Measurements from ENCODE around the gene PHACTR1.

Gene PHACTR1

DNA sequence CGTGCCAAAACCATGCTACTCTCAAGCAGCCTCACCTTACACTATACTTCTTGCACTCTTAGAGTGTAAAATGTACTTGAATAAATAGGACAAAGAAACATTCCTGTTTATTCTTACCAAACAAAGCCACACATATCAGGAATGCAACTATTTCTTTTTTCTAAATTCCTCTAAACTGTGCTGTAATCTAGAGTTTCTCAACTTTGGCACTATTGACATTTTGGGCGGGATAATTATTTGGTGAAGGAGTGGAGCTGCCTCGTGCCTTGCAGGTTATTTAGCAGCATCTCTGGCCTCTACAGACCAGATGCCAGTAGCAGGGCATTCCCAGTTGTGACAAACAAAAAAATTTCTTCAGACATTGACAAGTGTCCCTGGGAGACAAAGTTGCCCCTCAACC is 86.9 kb downstream of the PHACTR1 start:
- no peak for DNase-seq (ENCODE audit: low spot score)

DNA sequence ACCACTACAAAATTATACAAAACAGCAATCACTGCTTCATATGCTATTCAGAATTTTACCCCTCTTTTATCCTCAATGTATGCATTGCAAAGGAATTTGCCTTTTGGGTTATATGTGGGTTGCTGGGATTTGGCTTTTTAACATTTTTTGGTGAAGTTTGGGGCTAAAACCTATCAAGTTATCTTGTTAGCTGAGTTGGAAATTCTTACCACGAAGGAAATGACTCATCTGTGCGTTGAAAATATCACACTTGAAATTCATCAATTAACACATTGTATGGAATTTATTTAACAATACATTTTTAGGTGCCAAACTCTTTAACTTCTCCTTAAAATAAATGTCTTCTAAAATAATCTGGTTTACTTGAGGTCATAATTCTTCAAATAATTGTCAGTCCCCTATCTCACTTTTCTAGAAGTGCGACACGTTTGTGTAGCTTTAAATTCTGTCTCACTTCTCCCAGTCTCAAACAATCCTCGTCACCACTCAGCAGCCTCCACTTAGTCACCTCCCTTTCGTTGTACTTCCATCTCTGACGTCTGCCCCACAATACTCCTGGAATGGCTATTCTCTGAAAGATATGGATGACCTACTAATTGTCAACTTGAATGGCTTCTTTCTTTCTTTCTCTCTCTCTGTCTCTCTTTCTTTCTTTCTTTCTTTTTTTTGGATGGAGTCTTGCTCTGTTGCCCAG is 88.5 kb downstream of the PHACTR1 start:
- no peak for DNase-seq (ENCODE audit: low spot score)

DNA sequence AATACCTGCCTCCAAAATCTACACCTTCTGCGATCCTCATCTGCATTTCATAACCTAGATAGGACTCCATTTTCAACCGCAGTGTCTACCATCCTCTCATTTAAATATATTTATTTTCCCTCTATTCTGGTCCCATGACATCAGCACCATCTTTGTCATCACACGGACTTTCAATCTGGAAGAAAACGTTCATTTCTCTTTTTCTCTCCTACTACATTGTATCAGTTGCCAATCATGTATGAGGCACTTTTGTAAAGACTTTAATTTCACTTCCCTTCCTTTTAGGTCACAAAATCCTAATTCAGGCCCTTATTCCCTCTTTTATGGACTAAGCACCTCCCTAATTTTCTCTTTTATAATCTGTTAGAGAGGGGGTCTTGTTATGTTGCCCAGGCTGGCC is 89.6 kb downstream of the PHACTR1 start:
- DNase-seq (ENCODE audit: low spot score), result no peak

DNA sequence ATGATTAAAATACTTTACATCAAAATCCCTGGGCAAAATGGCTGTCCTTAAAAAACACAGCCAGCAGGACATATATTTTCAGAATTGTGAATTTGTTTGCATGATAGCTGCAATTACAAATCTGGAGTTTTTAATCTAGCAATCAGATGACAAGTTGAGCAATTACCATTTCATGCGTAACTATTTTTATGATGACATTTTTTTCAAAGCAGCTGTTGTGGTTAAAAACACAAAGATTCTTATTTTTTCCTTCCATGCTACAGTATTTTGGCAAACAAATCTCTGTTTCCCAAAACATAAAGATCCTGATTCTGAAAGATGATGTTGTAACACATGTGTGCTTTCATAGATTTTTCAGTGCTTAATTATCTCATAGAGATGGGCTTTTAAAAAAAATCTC is 90.2 kb downstream of the PHACTR1 start:
- DNase-seq (ENCODE audit: low spot score), result no peak

DNA sequence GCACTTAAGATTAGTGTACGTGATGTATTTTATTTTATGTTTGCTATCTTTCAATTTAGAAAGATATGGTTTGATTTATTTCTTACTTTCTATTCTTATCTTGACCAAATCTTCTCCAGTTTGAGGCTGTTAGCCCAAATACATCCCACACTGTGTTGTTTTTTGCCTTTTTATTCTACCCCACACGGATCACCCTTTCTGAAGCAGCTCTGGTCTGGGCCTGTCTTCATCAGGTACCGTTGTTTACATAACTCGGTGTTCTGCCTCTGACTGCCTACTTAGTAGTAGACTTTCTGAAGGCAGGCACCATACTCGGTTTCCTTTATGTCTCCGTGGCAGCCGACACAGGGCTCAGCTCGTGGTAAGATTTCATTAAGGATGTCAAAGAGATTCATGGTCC is 95.0 kb downstream of the PHACTR1 start:
- DNase-seq (ENCODE audit: low spot score), result no peak

GRCh38 chr6:12813321-12813720 is 96.8 kb downstream of the PHACTR1 start:
- DNase-seq (ENCODE audit: low spot score), result no peak

GRCh38 chr6:12814015-12814414 is 97.4 kb downstream of the PHACTR1 start:
- no peak for DNase-seq (ENCODE audit: low spot score)

DNA sequence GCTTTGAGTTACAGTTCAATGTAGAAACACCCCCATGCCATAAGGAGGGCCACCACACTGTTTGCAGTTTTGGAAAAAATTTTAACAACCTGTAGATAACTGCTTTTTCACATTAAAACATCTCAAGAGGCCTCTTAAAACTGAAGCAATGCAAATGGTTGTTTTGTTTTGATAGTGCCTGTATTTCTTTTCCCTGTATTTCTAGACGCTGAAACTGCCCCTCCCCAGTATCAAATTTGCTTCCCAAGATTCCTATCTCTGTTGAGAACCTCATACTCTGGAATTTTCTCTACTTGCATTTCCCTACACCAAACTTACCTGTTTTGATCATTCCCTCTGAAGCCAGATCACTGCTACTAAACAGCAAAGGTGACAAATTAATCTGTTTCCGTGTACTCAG is 98.5 kb downstream of the PHACTR1 start:
- no peak for DNase-seq (ENCODE audit: low spot score)

DNA sequence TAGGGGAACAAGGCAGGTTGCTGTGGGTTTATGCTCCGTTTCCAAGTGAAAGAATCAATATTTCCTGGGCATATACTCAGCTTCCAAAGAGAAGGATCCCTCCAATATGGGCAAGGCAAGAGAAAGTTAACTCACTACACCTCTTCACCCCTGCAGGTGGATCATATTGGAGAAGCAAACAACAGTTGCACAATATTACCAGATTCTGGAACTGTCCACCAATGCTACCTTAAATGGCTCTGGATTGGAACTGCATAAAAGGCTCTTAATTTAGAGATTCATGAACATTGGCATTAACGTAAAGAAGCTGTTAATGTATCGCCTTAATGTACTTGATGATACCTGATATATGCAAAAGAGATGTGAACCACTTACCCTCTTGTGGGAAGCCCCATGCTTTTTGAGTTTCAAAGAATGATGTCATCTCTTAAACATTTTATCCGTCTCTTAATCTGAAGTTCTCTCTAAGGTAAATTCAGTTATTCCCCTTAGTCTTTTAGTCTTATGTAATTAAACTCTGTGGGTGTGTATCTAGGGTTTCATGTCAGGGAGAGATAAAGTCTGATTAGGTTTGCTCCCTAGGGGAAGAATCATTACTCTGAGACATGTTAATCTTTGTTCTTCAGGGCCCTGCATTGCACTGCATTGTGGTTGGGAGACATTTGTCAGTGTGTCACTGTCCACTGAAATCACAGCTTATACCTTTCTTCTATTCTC is 99.5 kb downstream of the PHACTR1 start:
- no peak for DNase-seq (ENCODE audit: low spot score)

GRCh38 chr6:12818324-12818723 is 101.8 kb downstream of the PHACTR1 start:
- DNase-seq (ENCODE audit: low spot score), result no peak

DNA sequence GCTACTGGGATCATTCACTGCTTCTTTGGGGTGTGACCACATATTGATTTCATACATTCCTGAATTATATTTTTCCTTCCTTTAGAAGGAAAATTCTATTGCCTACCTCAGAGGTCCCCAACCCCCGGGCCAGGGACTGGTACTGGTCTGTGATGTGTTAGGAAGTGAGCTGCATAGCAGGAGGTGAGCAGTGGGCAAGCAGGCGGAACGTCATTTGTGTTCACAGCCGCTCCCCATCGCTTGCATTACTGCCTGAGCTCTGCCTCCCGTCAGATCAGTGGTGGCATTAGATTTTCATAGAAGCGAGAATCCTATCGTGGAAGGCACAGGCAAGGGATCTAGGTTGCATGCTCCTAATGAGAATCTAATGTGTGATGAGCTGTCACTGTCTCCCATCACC is 107.3 kb downstream of the PHACTR1 start:
- no peak for DNase-seq (ENCODE audit: low spot score)

DNA sequence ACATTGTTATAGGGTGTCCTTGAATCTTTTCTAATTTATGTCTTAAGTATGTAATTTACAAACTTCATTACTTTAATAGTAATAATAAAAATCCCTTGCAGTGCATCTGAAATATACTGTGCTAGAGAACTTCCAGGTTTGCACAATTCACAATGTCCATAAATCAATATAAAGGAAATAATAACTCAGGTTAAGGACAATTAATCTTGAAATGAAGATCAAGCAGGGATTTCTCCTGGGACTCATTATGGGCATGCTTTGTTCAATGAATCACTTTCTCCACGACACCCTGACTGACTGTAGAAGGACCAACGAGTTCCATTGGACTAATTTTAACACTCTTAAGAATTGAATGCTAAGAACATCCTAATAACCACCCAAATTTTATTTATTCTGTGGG is 110.0 kb downstream of the PHACTR1 start:
- no peak for DNase-seq (ENCODE audit: low spot score)

DNA sequence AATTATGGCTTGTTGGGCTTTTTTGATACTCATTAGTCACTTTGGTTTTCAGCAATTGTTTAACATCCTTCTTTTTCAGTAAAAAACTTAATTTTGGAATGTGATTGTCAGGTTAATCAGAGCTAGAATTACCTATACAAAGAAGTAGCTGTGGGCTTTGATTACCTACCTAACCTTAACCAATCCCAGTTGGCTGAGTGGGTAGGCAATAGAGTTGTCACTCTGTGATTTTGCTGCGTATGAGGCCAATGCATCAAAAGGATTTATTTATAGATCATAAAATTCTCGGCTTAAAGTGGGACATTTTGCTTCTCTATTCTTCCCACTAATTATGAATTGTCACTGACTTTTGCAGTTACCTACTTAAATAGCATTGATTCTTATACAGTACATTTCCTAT is 111.4 kb downstream of the PHACTR1 start:
- no peak for DNase-seq (ENCODE audit: low spot score)

- no peak for DNase-seq (ENCODE audit: low spot score)
These were observed 115.7 kb downstream of the PHACTR1 start for GRCh38 chr6:12832226-12832735.

- no peak for DNase-seq (ENCODE audit: low spot score)
These were observed 119.4 kb downstream of the PHACTR1 start for GRCh38 chr6:12836009-12836408.

DNA sequence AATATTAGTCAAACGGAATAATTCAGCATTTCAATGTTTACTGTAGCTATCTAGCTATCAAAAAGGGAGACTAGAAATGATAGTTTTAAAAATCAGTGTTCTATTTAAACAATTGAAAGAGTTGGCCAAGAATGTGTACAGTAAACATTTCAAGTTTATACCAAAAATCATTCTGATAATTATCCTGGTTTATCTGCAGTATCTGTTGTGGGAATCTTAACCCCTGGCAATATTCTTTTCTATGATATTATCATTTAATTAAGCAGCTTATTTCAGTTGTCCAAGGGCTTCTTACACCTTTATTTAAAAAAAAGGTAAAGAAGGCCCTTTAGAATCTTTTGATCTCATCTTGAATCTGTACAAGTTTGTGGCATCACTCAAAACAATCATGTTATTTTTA is 125.1 kb downstream of the PHACTR1 start:
- no peak for DNase-seq (ENCODE audit: low spot score)

DNA sequence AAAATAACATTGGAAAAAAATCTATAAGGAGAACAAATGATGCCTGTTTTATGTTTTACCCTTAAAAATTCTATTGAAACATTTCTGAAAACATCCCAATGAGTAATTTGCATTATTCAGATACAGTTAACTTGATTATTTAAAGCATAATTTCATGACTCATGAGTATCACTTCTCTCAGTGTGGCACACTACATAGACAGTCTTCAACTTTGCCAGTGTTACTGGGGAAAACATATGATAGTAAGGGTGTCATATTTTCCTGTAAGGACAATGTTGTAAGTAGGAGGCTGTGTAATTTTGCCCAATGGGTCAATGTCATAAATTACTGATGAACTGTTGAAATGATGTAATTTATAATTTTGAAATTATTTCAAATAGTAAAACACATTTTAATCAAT is 125.5 kb downstream of the PHACTR1 start:
- no peak for DNase-seq (ENCODE audit: low spot score)

- no peak for DNase-seq (ENCODE audit: low spot score)
These were observed 126.1 kb downstream of the PHACTR1 start for GRCh38 chr6:12842658-12843057.

DNA sequence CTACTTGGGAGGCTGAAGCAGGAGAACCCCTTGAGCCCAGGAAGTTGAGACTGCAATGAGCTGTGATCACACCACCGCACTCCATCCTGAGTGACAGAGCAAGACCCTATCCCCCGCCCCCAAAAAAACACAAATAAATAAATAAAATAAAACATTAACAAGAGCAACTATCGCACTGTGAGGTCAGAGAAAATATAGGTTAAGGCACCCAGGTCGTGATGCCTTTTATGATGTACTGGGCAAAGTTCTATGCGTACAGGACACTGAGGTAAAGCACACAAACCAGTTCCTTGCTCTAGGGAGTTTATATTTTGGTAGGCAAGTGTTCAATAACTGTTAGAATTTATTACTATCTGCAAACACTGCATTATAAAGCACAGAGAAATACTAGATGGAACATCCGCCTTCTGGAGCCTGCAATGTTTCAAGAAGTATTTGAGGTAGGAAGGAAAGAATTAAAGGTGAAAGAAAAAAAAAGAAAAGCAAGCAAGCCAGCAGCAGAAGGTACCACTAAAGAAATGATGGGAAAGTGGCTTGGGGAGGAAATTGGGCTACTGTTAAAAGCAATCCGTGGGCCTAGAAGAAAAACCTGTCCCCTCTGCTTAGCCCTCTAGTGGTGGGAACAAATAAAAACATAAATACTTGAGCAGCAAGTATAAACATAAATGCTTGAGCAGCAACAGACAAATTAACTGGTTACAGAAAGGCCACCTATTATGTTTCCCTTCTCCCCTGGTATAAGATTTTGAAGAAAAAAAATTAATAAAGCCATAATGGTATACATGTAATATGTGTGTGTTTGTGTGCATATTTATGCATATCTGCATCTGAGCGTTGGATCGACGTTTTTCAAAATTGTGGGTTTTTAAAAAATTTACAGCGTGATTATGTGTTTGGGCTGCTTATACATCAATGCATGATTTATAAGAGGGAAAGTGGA is 128.0 kb downstream of the PHACTR1 start:
- peak; percentile 26 for DNase-seq (ENCODE audit: low spot score)

GRCh38 chr6:12845224-12846004 is 128.8 kb downstream of the PHACTR1 start:
- DNase-seq (ENCODE audit: low spot score), result no peak

DNA sequence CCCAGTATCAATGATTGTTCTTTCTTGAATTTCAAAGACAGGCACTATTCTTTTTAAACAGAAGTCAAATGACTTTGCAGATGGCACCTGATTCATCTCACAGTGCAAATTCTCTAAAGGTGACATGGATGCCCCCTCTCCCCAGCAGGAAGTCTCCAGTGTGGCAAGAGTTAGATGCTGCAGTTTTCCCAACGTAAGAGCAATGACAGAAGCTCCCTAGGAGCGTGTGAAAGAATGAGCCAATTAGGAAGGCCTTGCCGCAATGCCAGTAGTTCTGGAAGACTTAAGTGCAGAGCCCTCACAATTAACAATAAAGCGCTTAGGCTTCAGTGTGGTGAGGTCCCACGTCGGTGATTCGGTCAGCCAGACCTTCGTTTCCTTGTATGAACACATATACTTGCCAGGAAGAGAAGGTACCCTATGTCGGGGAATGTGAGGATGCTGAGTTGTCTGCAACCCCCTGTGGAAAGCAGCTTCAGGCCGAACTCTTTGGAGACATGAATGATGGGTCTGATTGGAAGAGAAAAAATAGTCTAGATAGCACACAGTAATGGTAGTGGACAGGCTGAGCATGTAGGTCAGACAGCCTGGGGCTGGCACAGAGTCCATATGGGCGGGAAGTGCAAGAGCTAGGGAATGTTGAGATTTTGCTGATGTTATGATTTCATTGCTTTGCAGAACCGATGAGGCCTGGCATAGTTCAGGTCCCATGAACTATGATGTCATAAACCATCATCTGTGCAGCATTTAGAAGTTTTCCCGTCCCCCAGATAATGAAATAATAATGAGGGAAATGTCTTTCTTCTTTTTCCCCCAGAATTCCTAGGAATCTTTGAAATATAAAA is 132.6 kb downstream of the PHACTR1 start:
- DNase-seq (ENCODE audit: low spot score), result no peak

All from SW480 (cell line).